ENCODE results near the gene RADIL. TPM values are rescaled to one million over a fixed set of nuclear protein-coding genes. Genes with fewer than 3 reads are reported as not detected.
"Not testable (repeated sequence)": the region's sequence is repeated elsewhere in the genome, so short reads cannot be mapped to it uniquely, and the experiment has no call there.

RADIL gene
- total RNA-seq, 1 donor from 2014 or later = 0.86 TPM

- TF ChIP-seq, protein P1, sequence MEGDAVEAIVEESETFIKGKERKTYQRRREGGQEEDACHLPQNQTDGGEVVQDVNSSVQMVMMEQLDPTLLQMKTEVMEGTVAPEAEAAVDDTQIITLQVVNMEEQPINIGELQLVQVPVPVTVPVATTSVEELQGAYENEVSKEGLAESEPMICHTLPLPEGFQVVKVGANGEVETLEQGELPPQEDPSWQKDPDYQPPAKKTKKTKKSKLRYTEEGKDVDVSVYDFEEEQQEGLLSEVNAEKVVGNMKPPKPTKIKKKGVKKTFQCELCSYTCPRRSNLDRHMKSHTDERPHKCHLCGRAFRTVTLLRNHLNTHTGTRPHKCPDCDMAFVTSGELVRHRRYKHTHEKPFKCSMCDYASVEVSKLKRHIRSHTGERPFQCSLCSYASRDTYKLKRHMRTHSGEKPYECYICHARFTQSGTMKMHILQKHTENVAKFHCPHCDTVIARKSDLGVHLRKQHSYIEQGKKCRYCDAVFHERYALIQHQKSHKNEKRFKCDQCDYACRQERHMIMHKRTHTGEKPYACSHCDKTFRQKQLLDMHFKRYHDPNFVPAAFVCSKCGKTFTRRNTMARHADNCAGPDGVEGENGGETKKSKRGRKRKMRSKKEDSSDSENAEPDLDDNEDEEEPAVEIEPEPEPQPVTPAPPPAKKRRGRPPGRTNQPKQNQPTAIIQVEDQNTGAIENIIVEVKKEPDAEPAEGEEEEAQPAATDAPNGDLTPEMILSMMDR (IDR thresholded peaks at IDR 0.05; ENCODE audit: insufficient read depth, low read depth, low read length) = no peak
- TF ChIP-seq EZH2 (IDR thresholded peaks at IDR 0.05; ENCODE audit: insufficient read depth, low read length) = no peak
- Mint-ChIP-seq H3K36me3 (ENCODE audit: low read depth, unreplicated experiment) (peaks cover 3% of the 10 kb centered on the region), H3K27ac (ENCODE audit: unreplicated experiment) (no peak overlapping the region), H3K9me3 (ENCODE audit: unreplicated experiment) (peaks cover 10% of the 10 kb centered on the region), H3K4me3 (ENCODE audit: unreplicated experiment) (no peak overlapping the region), H3K4me1 (ENCODE audit: low read depth, unreplicated experiment) (no peaks in the 10 kb centered on the region), H3K27me3 (ENCODE audit: low read depth, unreplicated experiment) (peaks cover 21% of the 10 kb centered on the region)
- Histone ChIP-seq H3K4me3 (ENCODE audit: insufficient read depth, low read depth, low read length) (no peak overlapping the region), H3K9ac (ENCODE audit: low read length) (no peak overlapping the region), H3K79me2 (ENCODE audit: insufficient read depth, low read length) (no peaks in the 10 kb centered on the region), H4K20me1 (ENCODE audit: insufficient read depth, low read length) (no peaks in the 10 kb centered on the region), H3K9me3 (ENCODE audit: insufficient read depth, low read depth, low read length) (no peaks in the 10 kb centered on the region), H3K4me2 (ENCODE audit: low read length) (no peak overlapping the region), H3K27me3 (ENCODE audit: insufficient read depth, low read length) (peaks cover 2% of the 10 kb centered on the region), H3K27ac (ENCODE audit: low read depth, low read length) (no peak overlapping the region), H3K36me3 (ENCODE audit: insufficient read depth, low read length) (no peaks in the 10 kb centered on the region), H3K4me1 (ENCODE audit: insufficient read depth, low read length) (no peaks in the 10 kb centered on the region), H2AFZ (ENCODE audit: low read depth, low read length) (no peak overlapping the region)
- FAIRE-seq (no peak), DNase-seq (ENCODE audit: low read depth) (no peak)
These were observed 11.0 kb upstream of the RADIL start for GRCh38 chr7:4894482-4894881.

- H3K4me3 ChIP-seq (ENCODE audit: insufficient read depth, low read depth, low read length) = no peak overlapping the region
- Mint-ChIP-seq H3K27ac (ENCODE audit: unreplicated experiment) (no peak overlapping the region), H3K36me3 (ENCODE audit: low read depth, unreplicated experiment) (peaks cover 3% of the 10 kb centered on the region), H3K4me1 (ENCODE audit: low read depth, unreplicated experiment) (no peaks in the 10 kb centered on the region), H3K4me3 (ENCODE audit: unreplicated experiment) (no peak overlapping the region), H3K27me3 (ENCODE audit: low read depth, unreplicated experiment) (peaks cover 23% of the 10 kb centered on the region), H3K9me3 (ENCODE audit: unreplicated experiment) (peaks cover 8% of the 10 kb centered on the region)
- TF ChIP-seq, protein P1 (IDR thresholded peaks at IDR 0.05; ENCODE audit: insufficient read depth, low read depth, low read length) = no peak
- no peak for TF ChIP-seq EZH2 (IDR thresholded peaks at IDR 0.05; ENCODE audit: insufficient read depth, low read length)
- no peak overlapping the region for H2AFZ ChIP-seq (ENCODE audit: low read depth, low read length)
- H3K4me1 ChIP-seq (ENCODE audit: insufficient read depth, low read length) = no peaks in the 10 kb centered on the region
- H3K79me2 ChIP-seq (ENCODE audit: insufficient read depth, low read length) = no peaks in the 10 kb centered on the region
- DNase-seq (ENCODE audit: low read depth) (no peak), FAIRE-seq (no peak)
- H3K9me3 ChIP-seq (ENCODE audit: insufficient read depth, low read depth, low read length) = no peaks in the 10 kb centered on the region
- no peaks in the 10 kb centered on the region for H3K36me3 ChIP-seq (ENCODE audit: insufficient read depth, low read length)
- H3K4me2 ChIP-seq (ENCODE audit: low read length) = no peak overlapping the region
- no peak overlapping the region for H3K27ac ChIP-seq (ENCODE audit: low read depth, low read length)
- no peak overlapping the region for H3K9ac ChIP-seq (ENCODE audit: low read length)
- peaks cover 2% of the 10 kb centered on the region for H3K27me3 ChIP-seq (ENCODE audit: insufficient read depth, low read length)
- H4K20me1 ChIP-seq (ENCODE audit: insufficient read depth, low read length) = no peaks in the 10 kb centered on the region
These were observed 10.5 kb upstream of the RADIL start for GRCh38 chr7:4893929-4894475.

- H3K9me3 ChIP-seq (ENCODE audit: insufficient read depth, low read depth, low read length); H3K36me3 ChIP-seq (ENCODE audit: insufficient read depth, low read length); H3K4me1 Mint-ChIP-seq (ENCODE audit: low read depth, unreplicated experiment); H3K4me3 Mint-ChIP-seq (ENCODE audit: unreplicated experiment); H3K9ac ChIP-seq (ENCODE audit: low read length); H3K27me3 ChIP-seq (ENCODE audit: insufficient read depth, low read length); H3K4me2 ChIP-seq (ENCODE audit: low read length); H3K4me1 ChIP-seq (ENCODE audit: insufficient read depth, low read length); H3K27ac ChIP-seq (ENCODE audit: low read depth, low read length); H3K4me3 ChIP-seq (ENCODE audit: insufficient read depth, low read depth, low read length); H2AFZ ChIP-seq (ENCODE audit: low read depth, low read length); FAIRE-seq; H3K36me3 Mint-ChIP-seq (ENCODE audit: low read depth, unreplicated experiment); H4K20me1 ChIP-seq (ENCODE audit: insufficient read depth, low read length); H3K27ac Mint-ChIP-seq (ENCODE audit: unreplicated experiment); DNase-seq (ENCODE audit: low read depth); H3K9me3 Mint-ChIP-seq (ENCODE audit: unreplicated experiment); H3K79me2 ChIP-seq (ENCODE audit: insufficient read depth, low read length): not testable (repeated sequence)
- H3K27me3 Mint-ChIP-seq (ENCODE audit: low read depth, unreplicated experiment) = peaks cover 19% of the 10 kb centered on the region
These were observed 9.7 kb upstream of the RADIL start for GRCh38 chr7:4893188-4893587.

DNA sequence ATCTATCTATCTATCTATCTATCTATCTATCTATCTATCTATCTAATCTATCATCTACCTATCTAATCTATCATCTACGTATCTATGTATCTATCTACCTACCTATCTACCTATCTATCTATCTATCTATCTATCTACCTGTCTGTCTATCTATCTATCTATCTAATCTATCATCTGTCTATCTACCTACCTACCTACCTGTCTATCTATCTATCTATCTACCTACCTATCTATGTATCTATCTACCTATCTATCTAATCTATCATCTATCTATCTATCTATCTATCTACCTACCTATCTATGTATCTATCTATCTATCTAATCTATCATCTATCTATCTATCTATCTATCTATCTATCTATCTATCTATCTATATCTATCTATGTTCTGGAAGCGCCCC is 8.0 kb upstream of the RADIL start:
- not testable (repeated sequence) for DNase-seq (ENCODE audit: low read depth); H3K36me3 Mint-ChIP-seq (ENCODE audit: low read depth, unreplicated experiment); H3K79me2 ChIP-seq (ENCODE audit: insufficient read depth, low read length)

More for the DNA sequence above, 8.0 kb upstream of the RADIL start:
- not testable (repeated sequence) for H3K27me3 ChIP-seq (ENCODE audit: insufficient read depth, low read length); H3K9me3 Mint-ChIP-seq (ENCODE audit: unreplicated experiment); H3K36me3 ChIP-seq (ENCODE audit: insufficient read depth, low read length); H4K20me1 ChIP-seq (ENCODE audit: insufficient read depth, low read length); H3K4me1 ChIP-seq (ENCODE audit: insufficient read depth, low read length); H3K27ac Mint-ChIP-seq (ENCODE audit: unreplicated experiment); H2AFZ ChIP-seq (ENCODE audit: low read depth, low read length); H3K4me3 Mint-ChIP-seq (ENCODE audit: unreplicated experiment); H3K9me3 ChIP-seq (ENCODE audit: insufficient read depth, low read depth, low read length); H3K9ac ChIP-seq (ENCODE audit: low read length); FAIRE-seq; H3K27ac ChIP-seq (ENCODE audit: low read depth, low read length); H3K4me1 Mint-ChIP-seq (ENCODE audit: low read depth, unreplicated experiment); H3K4me2 ChIP-seq (ENCODE audit: low read length); H3K4me3 ChIP-seq (ENCODE audit: insufficient read depth, low read depth, low read length)
- H3K27me3 Mint-ChIP-seq (ENCODE audit: low read depth, unreplicated experiment) = peaks cover 23% of the 10 kb centered on the region
